ENCODE results near the gene SPATS2L.

Gene SPATS2L

GRCh38 chr2:200377355-200378336, 71.2 kb downstream of the SPATS2L start:
- TF ChIP-seq CTCF (IDR thresholded peaks at IDR 0.05; ENCODE audit: control insufficient read depth, extremely low read depth, insufficient read depth) = no peak
- no peak overlapping the region for H3K4me3 ChIP-seq (ENCODE audit: low read depth, low read length)
- no peak for DNase-seq (ENCODE audit: low read depth)

GRCh38 chr2:200378652-200379290, 72.3 kb downstream of the SPATS2L start:
- no peak for TF ChIP-seq CTCF (IDR thresholded peaks at IDR 0.05; ENCODE audit: control insufficient read depth, extremely low read depth, insufficient read depth)
- DNase-seq (ENCODE audit: low read depth) = no peak
- no peak overlapping the region for H3K4me3 ChIP-seq (ENCODE audit: low read depth, low read length)

- no peak for DNase-seq (ENCODE audit: low read depth)
- no peak overlapping the region for H3K4me3 ChIP-seq (ENCODE audit: low read depth, low read length)
- TF ChIP-seq CTCF (IDR thresholded peaks at IDR 0.05; ENCODE audit: control insufficient read depth, extremely low read depth, insufficient read depth) = no peak
Observed at GRCh38 chr2:200379481-200380090, 73.1 kb downstream of the SPATS2L start.

GRCh38 chr2:200380091-200380561, 73.6 kb downstream of the SPATS2L start:
- no peak for TF ChIP-seq CTCF (IDR thresholded peaks at IDR 0.05; ENCODE audit: control insufficient read depth, extremely low read depth, insufficient read depth)
- no peak for DNase-seq (ENCODE audit: low read depth)
- H3K4me3 ChIP-seq (ENCODE audit: low read depth, low read length) = no peak overlapping the region

- no peak for DNase-seq (ENCODE audit: low read depth)
- no peak for TF ChIP-seq CTCF (IDR thresholded peaks at IDR 0.05; ENCODE audit: control insufficient read depth, extremely low read depth, insufficient read depth)
- no peak overlapping the region for H3K4me3 ChIP-seq (ENCODE audit: low read depth, low read length)
Observed at GRCh38 chr2:200380833-200381542, 74.5 kb downstream of the SPATS2L start.

GRCh38 chr2:200382874-200383273, 76.4 kb downstream of the SPATS2L start:
- no peak overlapping the region for H3K4me3 ChIP-seq (ENCODE audit: low read depth, low read length)
- TF ChIP-seq CTCF (IDR thresholded peaks at IDR 0.05; ENCODE audit: control insufficient read depth, extremely low read depth, insufficient read depth) = no peak
- DNase-seq (ENCODE audit: low read depth) = no peak

Data from LNCaP clone FGC (cell line).